GM12878 (cell line): Measurements from ENCODE around the gene HNRNPAB. TPM values are rescaled to one million over a fixed set of nuclear protein-coding genes. Genes with fewer than 3 reads are reported as not detected.

Experiments
- ATAC-seq: fragments of 200-7000 bp; cut with Tn5 transposase; 3 replicates; pipeline ENCODE4 v1.9.1; 2020; ENCODE audit warnings: mild to moderate bottlenecking, moderate library complexity
- BruUV-seq: library from RNA; stranded (reverse); fragments of 400-500 nt; replicated peaks from 2 replicates; lab custom pipeline; 2021; lab: Mats Ljungman, UMichigan
- CTCF ChIA-PET: fragments of 300-600 bp; sonication (Branson Sonifier 250); formaldehyde crosslinking; extraction: SDS; loops from one replicate; lab custom pipeline; 2021; ENCODE audit warnings: inconsistent platforms; lab: Yijun Ruan, JAX
- POLR2A ChIA-PET: fragments of 350-600 bp; formaldehyde crosslinking; extraction: SDS; loops from one replicate; lab custom pipeline; 2021; ENCODE audit warnings: inconsistent platforms; lab: Charles Lee
- RAD21 ChIA-PET: fragments of 300-600 bp; sonication (Branson Sonifier 250); formaldehyde crosslinking; loops from one replicate; lab custom pipeline; 2023; ENCODE audit warnings: antibody characterized with exemption; ENCODE audit not compliant: unreplicated experiment; lab: Charles Lee
- SMC1A ChIA-PET: fragments of 300-600 bp; sonication (Branson Sonifier 250); formaldehyde crosslinking; loops from one replicate; lab custom pipeline; 2023; ENCODE audit not compliant: unreplicated experiment, uncharacterized antibody; lab: Charles Lee
- DNase-seq: peaks from one replicate; pipeline ENCODE4 v3.0.0-alpha.2; 2011; ENCODE audit warnings: low read depth, low spot score
- FAIRE-seq: peaks from 3 replicates; lab custom pipeline; 2011; peaks lifted over from hg19 to GRCh38; lab: Jason Lieb, UNC
- H2AFZ ChIP-seq: 2 replicates; pipeline ENCODE4 v1.6.0; 2011; ENCODE audit warnings: low read depth, low read length, control low read depth; ENCODE audit not compliant: control insufficient read depth
- H3K27ac ChIP-seq: 2 replicates; pipeline ENCODE4 v1.5.1; 2011; ENCODE audit warnings: control low read depth; ENCODE audit not compliant: control insufficient read depth, insufficient read depth
- H3K27me3 ChIP-seq, 2 experiments: replicated peaks in 1 of 2; 2 replicates each; pipeline versions ENCODE4 v1.6.0 to v1.6.1; 2011; ENCODE audit warnings: low read length in 1 of 2; ENCODE audit not compliant: control insufficient read depth in 2 of 2, insufficient read depth in 2 of 2
- H3K36me3 ChIP-seq, 2 experiments: 2 replicates each; pipeline ENCODE4 v1.5.1; 2011; ENCODE audit warnings: low read length in 1 of 2; ENCODE audit not compliant: control insufficient read depth in 2 of 2, insufficient read depth in 2 of 2
- H3K4me1 ChIP-seq: 2 replicates; pipeline ENCODE4 v1.6.1; 2011; ENCODE audit warnings: mild to moderate bottlenecking, low read length, moderate library complexity, mixed read lengths; ENCODE audit not compliant: control insufficient read depth, insufficient read depth
- H3K4me2 ChIP-seq: 2 replicates; pipeline ENCODE4 v1.6.0; 2011; ENCODE audit warnings: control low read depth; ENCODE audit not compliant: control insufficient read depth, insufficient read depth
- H3K4me3 ChIP-seq: fragments of 200-600 bp; sonication (generic); 2 replicates; pipeline ENCODE4 v1.5.1; 2016
- H3K79me2 ChIP-seq: 2 replicates; pipeline ENCODE4 v1.6.0; 2011; ENCODE audit warnings: low read length; ENCODE audit not compliant: control insufficient read depth, insufficient read depth
- H3K9ac ChIP-seq: 2 replicates; pipeline ENCODE4 v1.8.0; 2011; ENCODE audit warnings: low read length, control low read depth, mixed read lengths; ENCODE audit not compliant: control insufficient read depth, insufficient read depth
- H3K9me3 ChIP-seq: replicated peaks from 3 replicates; pipeline ENCODE4 v1.5.1; 2011; ENCODE audit warnings: mild to moderate bottlenecking, low read length; ENCODE audit not compliant: control insufficient read depth, insufficient read depth
- H4K20me1 ChIP-seq: 2 replicates; pipeline ENCODE4 v1.6.0; 2011; ENCODE audit not compliant: control insufficient read depth, insufficient read depth
- BMI1 ChIP-seq: fragments of 450-650 bp; IDR thresholded peaks from 2 replicates; pipeline ENCODE4 v1.6.1; 2016; ENCODE audit warnings: mild to moderate bottlenecking, moderate library complexity, borderline replicate concordance
- BRCA1 ChIP-seq: IDR thresholded peaks from 2 replicates; pipeline ENCODE4 v1.6.1; 2011; ENCODE audit warnings: low read depth, low read length, improper control_type of control experiment
- NFYA ChIP-seq: IDR thresholded peaks from 2 replicates; pipeline ENCODE4 v1.6.1; 2011; ENCODE audit warnings: low read depth, mild to moderate bottlenecking, low read length, improper control_type of control experiment, borderline replicate concordance
- RAD21 ChIP-seq: IDR thresholded peaks from 2 replicates; pipeline ENCODE4 v1.6.1; 2011; ENCODE audit warnings: mild to moderate bottlenecking, low read depth, low read length, moderate library complexity; ENCODE audit not compliant: insufficient read depth
- TCF3 ChIP-seq: IDR thresholded peaks from 2 replicates; pipeline ENCODE4 v1.6.1; 2012; ENCODE audit warnings: low read depth, mild to moderate bottlenecking, low read length, borderline replicate concordance; ENCODE audit not compliant: insufficient read depth
- WRNIP1 ChIP-seq: IDR thresholded peaks from 2 replicates; pipeline ENCODE4 v1.6.1; 2011; ENCODE audit warnings: low read depth, low read length, improper control_type of control experiment, borderline replicate concordance
- WGBS: methylation state at CpG from one replicate; pipeline ENCODE4 v1.1.6; 2016; ENCODE audit warnings: low lambda C conversion rate; ENCODE audit not compliant: insufficient replicate concordance, insufficient coverage; ENCODE audit errors: missing lambda C conversion rate; 5-methylcytosine and 5-hydroxymethylcytosine counted together
- in situ Hi-C: fragments of 300-500 bp; cut with MboI; formaldehyde crosslinking; loops from 9 replicates; pipeline ENCODE4 v1.14.3; 2018; ENCODE audit warnings: mixed read lengths
- intact Hi-C: fragments of 100-400 bp; cut with micrococcal nuclease; formaldehyde crosslinking; loops from one replicate; pipeline ENCODE4 v1.14.2; 2022; ENCODE audit not compliant: unreplicated experiment
- polyA plus RNA-seq, 11 experiments: library from polyadenylated mRNA; depleted of rRNA in 4 of 11; unstranded in 6 of 11; stranded (reverse) in 5 of 11; fragments of >200 nt; fragmentation: Nextera tagmentation in 4 of 11; fragmentation: Illumina TruSeq in 1 of 11; extraction: Ambion mirVana in 4 of 11; extraction: Trizol in 1 of 11; gene quantifications; 1 replicate in 1 of 11; 2 replicates in 10 of 11; pipeline versions ENCODE4 v1.2.1 to v1.2.3, GENCODE V29; 2011 to 2016; ENCODE audit warnings: inconsistent platforms in 2 of 11, missing spikeins in 2 of 11, low read depth in 1 of 11
- total RNA-seq, 4 experiments: library from RNA; depleted of rRNA in 3 of 4; stranded (reverse); fragments of >200 nt in 3 of 4; fragmentation: Illumina TruSeq in 1 of 4; extraction: Trizol in 1 of 4; gene quantifications; 2 replicates each; pipeline versions ENCODE4 v1.2.1 to v1.2.3, GENCODE V29; 2013 to 2021
- TF ChIP-seq, protein P1 (sequence below): IDR thresholded peaks from 2 replicates; pipeline ENCODE4 v1.6.1; 2012; ENCODE audit warnings: mild to moderate bottlenecking, low read depth, low read length

HNRNPAB gene
- total and polyA plus RNA-seq, 10 of the 15 experiments (the other 5 are each of a cell fraction or from before 2014, with no cell fraction given) = 42.3 to 330 (median 230) TPM

DNA sequence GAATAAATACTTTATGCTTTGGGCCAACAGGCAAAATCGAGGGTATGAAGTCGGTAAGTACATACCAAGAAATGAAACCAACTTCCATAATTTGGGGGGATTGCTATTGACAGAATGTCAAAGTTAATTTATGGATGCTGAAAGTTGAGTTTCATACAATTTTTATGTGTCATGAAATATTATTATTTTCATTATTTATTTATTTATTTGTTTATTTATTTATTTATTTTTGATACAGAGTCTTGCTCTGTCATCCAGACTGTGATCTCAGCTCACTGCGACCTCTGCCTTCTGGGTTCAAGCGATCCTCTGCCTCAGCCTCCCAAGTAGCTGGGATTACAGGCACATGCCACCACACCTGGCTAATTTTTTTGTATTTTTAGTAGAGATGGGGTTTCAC, 12.7 kb upstream of the HNRNPAB start:
- intact Hi-C loops = no loop called here
- H2AFZ ChIP-seq = no peak overlapping the region
- H3K4me2 ChIP-seq = no peak overlapping the region
- FAIRE-seq = no peak
- H3K27ac ChIP-seq = no peak overlapping the region
- CTCF ChIA-PET = interaction anchor here (1.0 kb wide), 1 partner anchor 8 kb away, joined by 4 read pairs; no protein-coding TSS in a partner anchor
- H3K9me3 ChIP-seq = no peaks in the 10 kb centered on the region
- no TSS peak for BruUV-seq
- DNase-seq = no peak
- H3K9ac ChIP-seq = no peak overlapping the region
- H4K20me1 ChIP-seq = no peaks in the 10 kb centered on the region
- POLR2A ChIA-PET = no interaction called here
- SMC1A ChIA-PET = no interaction called here
- ATAC-seq = no peak
- H3K36me3 ChIP-seq = no peaks in the 10 kb centered on the region
- 37% methylated on average over 4 of the region's 4 CpGs for WGBS
- RAD21 ChIA-PET = no interaction called here
- H3K4me3 ChIP-seq = no peak overlapping the region
- H3K79me2 ChIP-seq = no peaks in the 10 kb centered on the region
- TF ChIP-seq WRNIP1 (no peak), NFYA (no peak), RAD21 (no peak), BMI1 (no peak), BRCA1 (no peak), TCF3 (no peak)
- TF ChIP-seq, protein P1, sequence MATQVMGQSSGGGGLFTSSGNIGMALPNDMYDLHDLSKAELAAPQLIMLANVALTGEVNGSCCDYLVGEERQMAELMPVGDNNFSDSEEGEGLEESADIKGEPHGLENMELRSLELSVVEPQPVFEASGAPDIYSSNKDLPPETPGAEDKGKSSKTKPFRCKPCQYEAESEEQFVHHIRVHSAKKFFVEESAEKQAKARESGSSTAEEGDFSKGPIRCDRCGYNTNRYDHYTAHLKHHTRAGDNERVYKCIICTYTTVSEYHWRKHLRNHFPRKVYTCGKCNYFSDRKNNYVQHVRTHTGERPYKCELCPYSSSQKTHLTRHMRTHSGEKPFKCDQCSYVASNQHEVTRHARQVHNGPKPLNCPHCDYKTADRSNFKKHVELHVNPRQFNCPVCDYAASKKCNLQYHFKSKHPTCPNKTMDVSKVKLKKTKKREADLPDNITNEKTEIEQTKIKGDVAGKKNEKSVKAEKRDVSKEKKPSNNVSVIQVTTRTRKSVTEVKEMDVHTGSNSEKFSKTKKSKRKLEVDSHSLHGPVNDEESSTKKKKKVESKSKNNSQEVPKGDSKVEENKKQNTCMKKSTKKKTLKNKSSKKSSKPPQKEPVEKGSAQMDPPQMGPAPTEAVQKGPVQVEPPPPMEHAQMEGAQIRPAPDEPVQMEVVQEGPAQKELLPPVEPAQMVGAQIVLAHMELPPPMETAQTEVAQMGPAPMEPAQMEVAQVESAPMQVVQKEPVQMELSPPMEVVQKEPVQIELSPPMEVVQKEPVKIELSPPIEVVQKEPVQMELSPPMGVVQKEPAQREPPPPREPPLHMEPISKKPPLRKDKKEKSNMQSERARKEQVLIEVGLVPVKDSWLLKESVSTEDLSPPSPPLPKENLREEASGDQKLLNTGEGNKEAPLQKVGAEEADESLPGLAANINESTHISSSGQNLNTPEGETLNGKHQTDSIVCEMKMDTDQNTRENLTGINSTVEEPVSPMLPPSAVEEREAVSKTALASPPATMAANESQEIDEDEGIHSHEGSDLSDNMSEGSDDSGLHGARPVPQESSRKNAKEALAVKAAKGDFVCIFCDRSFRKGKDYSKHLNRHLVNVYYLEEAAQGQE = no peak
- H3K4me1 ChIP-seq = no peaks in the 10 kb centered on the region
- in situ Hi-C loops = no loop called here
- H3K27me3 ChIP-seq = peaks cover 0 to 5% of the 10 kb centered on the region in 2 experiments; a peak in 3 of 4 replicates
